GM18498 (cell line): ENCODE results near the gene USP17L27.
"Not testable (repeated sequence)": the region's sequence is repeated elsewhere in the genome, so short reads cannot be mapped to it uniquely, and the experiment has no call there.

Experiments used
- ATAC-seq: cut with Tn5 transposase; IDR thresholded peaks from one replicate; pipeline ENCODE4 v1.9.1; 2021; ENCODE audit warnings: mild to moderate bottlenecking, moderate library complexity; ENCODE audit not compliant: unreplicated experiment

The USP17L27 gene

GRCh38 chr4:9343848-9344247 is at the start of gene USP17L27:
Gene USP17L27, plus strand, starts transcription at chr4:9344148. Its CDS starts 0 bp downstream, at chr4:9344148.
- ATAC-seq, result not testable (repeated sequence)

GRCh38 chr4:9324191-9324590 is 19.8 kb upstream of the USP17L27 start:
- ATAC-seq, result not testable (repeated sequence)

- not testable (repeated sequence) for ATAC-seq
Observed at GRCh38 chr4:9324865-9325264, 19.1 kb upstream of the USP17L27 start, which contains the start of gene USP17L24. Gene USP17L24, plus strand, starts transcription at chr4:9325165. Its CDS starts 0 bp downstream, at chr4:9325165.

- ATAC-seq, result not testable (repeated sequence)
Observed at GRCh38 chr4:9329611-9330010, 14.3 kb upstream of the USP17L27 start, which contains the start of gene USP17L25. Gene USP17L25, plus strand, starts transcription at chr4:9329911. Its CDS starts 0 bp downstream, at chr4:9329911.

GRCh38 chr4:9334358-9334757 is 9.6 kb upstream of the USP17L27 start, which contains the start of gene USP17L26:
Gene USP17L26, plus strand, starts transcription at chr4:9334658. Its CDS starts 0 bp downstream, at chr4:9334658.
- ATAC-seq, result not testable (repeated sequence)

GRCh38 chr4:9339103-9339502 is 4.8 kb upstream of the USP17L27 start, which contains the start of gene USP17L5:
Gene USP17L5, plus strand, starts transcription at chr4:9339403. Its CDS starts 0 bp downstream, at chr4:9339403.
- not testable (repeated sequence) for ATAC-seq

- not testable (repeated sequence) for ATAC-seq
Observed at GRCh38 chr4:9348593-9348992, 4.6 kb downstream of the USP17L27 start, which contains the start of gene USP17L28. Gene USP17L28, plus strand, starts transcription at chr4:9348893. Its CDS starts 0 bp downstream, at chr4:9348893.

GRCh38 chr4:9350866-9351265 is 6.9 kb downstream of the USP17L27 start:
- not testable (repeated sequence) for ATAC-seq

- ATAC-seq, result not testable (repeated sequence)
Observed at GRCh38 chr4:9353338-9353737, 9.4 kb downstream of the USP17L27 start, which contains the start of gene USP17L29. Gene USP17L29, plus strand, starts transcription at chr4:9353638. Its CDS starts 0 bp downstream, at chr4:9353638.

- ATAC-seq, result not testable (repeated sequence)
Observed at GRCh38 chr4:9362829-9363228, 18.9 kb downstream of the USP17L27 start, which contains the start of gene USP17L30. Gene USP17L30, plus strand, starts transcription at chr4:9363129. Its CDS starts 0 bp downstream, at chr4:9363129.

- ATAC-seq, result not testable (repeated sequence)
Observed at GRCh38 chr4:9379881-9380280, 35.9 kb downstream of the USP17L27 start.

- not testable (repeated sequence) for ATAC-seq
Observed at GRCh38 chr4:9381012-9381534, 37.1 kb downstream of the USP17L27 start.

GRCh38 chr4:9384126-9384525 is 40.2 kb downstream of the USP17L27 start:
- no peak for ATAC-seq

- ATAC-seq, result not testable (repeated sequence)
Observed at GRCh38 chr4:9389001-9389400, 45.1 kb downstream of the USP17L27 start.
